Measurements from ENCODE around the gene SNX8. TPM values are rescaled to one million over a fixed set of nuclear protein-coding genes. Genes with fewer than 3 reads are reported as not detected.

The SNX8 gene
- total and polyA plus RNA-seq, 2 of the 8 experiments (the other 6 are each of a cell fraction or from before 2014, with no cell fraction given) = 46.2 to 70.8 TPM

DNA sequence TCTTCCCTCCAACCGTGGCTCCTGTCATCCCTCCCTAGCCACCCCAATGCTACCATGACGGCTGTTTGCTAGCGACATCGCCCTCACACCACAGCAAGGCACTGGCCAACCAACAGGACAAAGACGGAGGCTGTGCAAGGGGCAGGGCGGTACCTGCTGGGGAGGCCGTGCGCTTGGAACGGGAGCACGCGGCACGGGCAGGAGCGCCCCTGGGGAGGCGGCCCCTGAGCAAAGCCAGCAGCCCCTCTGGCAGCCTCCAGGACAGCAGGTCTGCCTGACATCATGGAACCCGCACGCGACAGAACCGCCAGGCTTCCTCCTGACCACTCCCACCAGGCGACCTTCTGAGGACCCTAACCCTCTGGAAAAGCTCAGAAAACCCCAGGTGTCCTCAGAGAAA is 94.2 kb downstream of the SNX8 start:
- POLR2A ChIA-PET (ENCODE audit: partially characterized antibody) = interaction anchor here (4.1 kb wide), 1 partner anchor 135 kb away, joined by 11 read pairs; the partner anchor contains the start of gene EIF3B
- no peak for TF ChIP-seq GABPA (IDR thresholded peaks at IDR 0.05; ENCODE audit: borderline replicate concordance, insufficient read depth, low read length)
- TF ChIP-seq, protein P1, sequence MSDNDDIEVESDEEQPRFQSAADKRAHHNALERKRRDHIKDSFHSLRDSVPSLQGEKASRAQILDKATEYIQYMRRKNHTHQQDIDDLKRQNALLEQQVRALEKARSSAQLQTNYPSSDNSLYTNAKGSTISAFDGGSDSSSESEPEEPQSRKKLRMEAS (IDR thresholded peaks at IDR 0.05) = no peak

More for the DNA sequence above, 94.2 kb downstream of the SNX8 start:
- H2BK12ac ChIP-seq (ENCODE audit: low read depth, low read length) = no peak overlapping the region
- H3K23ac ChIP-seq (ENCODE audit: insufficient read length) = no peak overlapping the region
- peaks cover 19 to 49% (median 38%) of the 10 kb centered on the region in 4 experiments; a peak in 7 of 8 replicates for H3K36me3 ChIP-seq (ENCODE audit: control insufficient read depth in 2 of 4, insufficient read depth in 4 of 4, low read length in 3 of 4)
- H3K4me1 ChIP-seq (replicated peaks in 1 of 4; ENCODE audit: control insufficient read depth in 3 of 4, insufficient read depth in 4 of 4, low read length in 3 of 4) = no peaks in the 10 kb centered on the region
- H3K56ac ChIP-seq (replicated peaks; ENCODE audit: insufficient read length, low read depth, low read length) = no peak overlapping the region
- no peak overlapping the region for H4K91ac ChIP-seq (replicated peaks; ENCODE audit: insufficient read length, low read length)
- H3K23me2 ChIP-seq (ENCODE audit: low read depth, low read length) = no peaks in the 10 kb centered on the region
- H3K27ac ChIP-seq (ENCODE audit: low read depth, low read length) = no peak overlapping the region
- FAIRE-seq (no peak), DNase-seq (ENCODE audit: low read depth in 1 of 2, low spot score in 2 of 2) (no peak)
- no peaks in the 10 kb centered on the region for H3K27me3 ChIP-seq (replicated peaks in 1 of 4; ENCODE audit: control insufficient read depth in 3 of 4, extremely low read depth in 1 of 4, insufficient read depth in 3 of 4, low read length in 3 of 4)
- 0 out of 2 replicates have a peak overlapping the region, but pooled peaks have one; percentile 35 for H2BK5ac ChIP-seq (ENCODE audit: low read depth, low read length)
- H4K20me1 ChIP-seq (replicated peaks in 1 of 2; ENCODE audit: control insufficient read depth in 1 of 2, insufficient read depth in 2 of 2, low read length in 2 of 2) = peaks cover 7 to 23% of the 10 kb centered on the region in 2 experiments
- peaks cover 15% of the 10 kb centered on the region for H3K79me1 ChIP-seq (ENCODE audit: low read depth, low read length)
- H3K14ac ChIP-seq (ENCODE audit: insufficient read length) = no peak overlapping the region
- no peak overlapping the region for H2BK20ac ChIP-seq (ENCODE audit: low read length)
- H2BK120ac ChIP-seq (replicated peaks; ENCODE audit: low read depth, low read length) = no peak overlapping the region
- H3K4ac ChIP-seq (replicated peaks; ENCODE audit: insufficient read length, low read depth, low read length) = no peak overlapping the region
- no peaks in the 10 kb centered on the region for H3K9me3 ChIP-seq (ENCODE audit: insufficient read depth in 2 of 2, low read depth in 1 of 2, low read length in 1 of 2)
- H2BK15ac ChIP-seq (ENCODE audit: low read length) = no peak overlapping the region
- CTCF ChIA-PET (ENCODE audit: partially characterized antibody) = interaction anchor here (0.6 kb wide), 1 partner anchor 490 kb away, joined by 3 read pairs; no protein-coding TSS in a partner anchor
- H3K18ac ChIP-seq (ENCODE audit: extremely low read depth, low read length) = no peak overlapping the region
- H3K9ac ChIP-seq (replicated peaks in 1 of 4; ENCODE audit: extremely low read depth in 1 of 4, low read depth in 3 of 4, low read length in 3 of 4) = no peak overlapping the region; a peak in 1 of 7 replicates
- H4K5ac ChIP-seq (ENCODE audit: insufficient read length, low read depth, low read length) = no peak overlapping the region
- no peak overlapping the region for H3K4me2 ChIP-seq (ENCODE audit: insufficient read depth in 1 of 2, low read depth in 2 of 2, low read length in 2 of 2)
- H2AK5ac ChIP-seq (ENCODE audit: low read depth, low read length) = no peak overlapping the region
- H3K4me3 ChIP-seq (ENCODE audit: extremely low read depth in 1 of 4, insufficient read depth in 2 of 4, low read depth in 3 of 4, low read length in 4 of 4) = no peak overlapping the region
- peaks cover 0 to 10% of the 10 kb centered on the region in 2 experiments; a peak in 3 of 4 replicates for H3K79me2 ChIP-seq (ENCODE audit: control insufficient read depth in 1 of 2, insufficient read depth in 2 of 2, low read length in 2 of 2)
- H4K8ac ChIP-seq (ENCODE audit: extremely low read depth, insufficient read depth, low read length) = no peak overlapping the region
- no peak overlapping the region for H2AFZ ChIP-seq (ENCODE audit: low read length)
- WGBS, 2 experiments (ENCODE audit: extremely low coverage in 1 of 2, insufficient coverage in 1 of 2, insufficient read length in 1 of 2, insufficient replicate concordance in 2 of 2, low coverage in 1 of 2, low lambda C conversion rate in 2 of 2, missing lambda C conversion rate in 1 of 2) = 96% methylated on average over 19 of the region's 19 CpGs; no CpG with 5 or more reads in 1 of the 2 experiments
